Stimulated activated CD4-positive, alpha-beta T cell treated with anti-CD3 and anti-CD28 coated beads, Interleukin-1b, Interleukin-23, amount 100 ng/mL, for 4 hours (primary cell): ENCODE measurements around the gene PTPRN2.

ENCODE experiments used
- DNase-seq, 2 donors: peaks; one replicate each; pipeline ENCODE4 v3.0.0-alpha.2; 2020; ENCODE audit warnings: low read depth in 2 of 2

Gene PTPRN2

DNA sequence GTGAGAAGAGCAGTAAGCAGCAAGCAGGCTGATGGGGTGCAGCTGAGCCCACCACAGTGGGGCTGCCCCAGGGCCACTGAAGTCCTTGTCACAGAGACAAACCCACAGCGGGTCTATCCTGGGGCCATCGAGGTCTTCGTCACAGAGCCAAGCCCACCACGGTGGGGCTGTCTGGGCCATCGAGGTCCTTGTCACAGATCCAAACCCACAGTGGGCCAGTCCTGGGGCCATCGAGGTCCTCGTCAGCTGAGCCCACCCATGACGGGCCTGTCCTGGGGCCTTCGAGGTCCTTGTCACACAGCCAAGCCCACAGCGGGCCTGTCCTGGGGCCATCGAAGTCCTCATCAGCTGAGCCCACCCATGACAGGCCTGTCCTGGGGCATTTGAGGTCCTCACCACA lies 700.9 kb downstream of the PTPRN2 start:
- no peak for DNase-seq

DNA sequence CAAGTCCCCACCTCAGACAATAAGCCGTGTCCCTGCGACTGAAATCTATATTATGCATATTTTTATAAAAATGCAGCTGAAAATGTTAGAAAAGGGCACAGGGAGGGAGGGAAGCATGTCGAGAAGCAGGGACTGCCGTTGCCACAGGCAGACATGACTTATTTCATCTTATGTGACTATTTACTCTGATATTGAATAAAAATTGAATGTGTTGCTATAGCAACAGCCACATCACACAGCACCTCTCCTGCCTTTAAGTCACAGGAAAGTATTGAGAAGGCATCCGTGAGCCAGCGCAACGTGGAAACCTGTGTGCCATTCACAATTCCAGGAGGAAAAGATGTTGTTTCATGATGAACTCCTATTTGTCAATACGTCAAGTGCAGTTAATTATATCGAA lies 701.4 kb downstream of the PTPRN2 start:
- no peak for DNase-seq

DNA sequence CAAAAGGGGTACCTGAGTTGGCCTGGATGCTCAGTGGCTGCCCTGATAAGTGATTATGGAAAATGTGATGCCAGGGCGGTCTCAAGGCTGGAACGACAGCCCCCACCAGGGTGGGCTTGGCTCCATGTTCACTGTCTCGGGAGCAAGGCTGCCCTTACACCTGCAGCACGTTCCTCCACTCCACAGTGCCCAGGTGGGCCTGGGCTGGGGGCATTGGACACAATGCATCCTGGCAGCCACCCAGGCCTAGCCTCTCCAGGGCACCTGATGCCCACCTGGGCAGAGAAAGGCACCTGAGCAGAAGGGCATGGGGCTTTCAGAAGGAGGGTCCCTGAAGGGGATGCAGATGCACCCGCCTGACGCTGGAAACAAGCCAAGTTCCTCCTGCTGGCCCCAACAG lies 702.5 kb downstream of the PTPRN2 start:
- DNase-seq, result no peak

DNA sequence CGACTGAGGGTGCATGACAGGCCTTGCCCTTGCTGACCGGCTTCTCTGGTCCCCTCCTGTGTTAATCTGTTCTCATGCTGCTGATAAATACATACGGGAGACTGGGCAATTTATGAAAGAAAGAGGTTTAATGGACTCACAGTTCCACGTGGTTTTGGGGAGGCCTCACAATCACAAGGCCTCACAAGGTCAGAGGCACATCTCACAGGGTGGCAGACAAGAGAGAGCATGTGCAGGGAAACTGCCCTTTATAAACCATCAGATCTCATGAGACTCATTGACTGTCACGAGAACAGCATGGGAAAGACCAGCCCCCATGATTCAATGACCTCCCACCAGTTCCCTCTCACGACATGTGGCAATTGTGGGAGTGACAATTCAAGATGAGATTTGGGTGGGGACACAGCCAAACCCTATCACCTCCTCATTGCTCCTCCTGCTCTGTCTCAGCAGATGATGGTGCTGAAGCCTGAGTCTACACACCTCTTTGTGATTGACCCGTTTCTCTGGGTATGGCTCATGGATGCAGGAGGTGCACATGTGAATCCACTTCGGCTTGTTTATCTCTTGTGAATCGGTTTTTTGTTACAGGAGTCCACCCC lies 703.1 kb downstream of the PTPRN2 start:
- DNase-seq, result no peak

DNA sequence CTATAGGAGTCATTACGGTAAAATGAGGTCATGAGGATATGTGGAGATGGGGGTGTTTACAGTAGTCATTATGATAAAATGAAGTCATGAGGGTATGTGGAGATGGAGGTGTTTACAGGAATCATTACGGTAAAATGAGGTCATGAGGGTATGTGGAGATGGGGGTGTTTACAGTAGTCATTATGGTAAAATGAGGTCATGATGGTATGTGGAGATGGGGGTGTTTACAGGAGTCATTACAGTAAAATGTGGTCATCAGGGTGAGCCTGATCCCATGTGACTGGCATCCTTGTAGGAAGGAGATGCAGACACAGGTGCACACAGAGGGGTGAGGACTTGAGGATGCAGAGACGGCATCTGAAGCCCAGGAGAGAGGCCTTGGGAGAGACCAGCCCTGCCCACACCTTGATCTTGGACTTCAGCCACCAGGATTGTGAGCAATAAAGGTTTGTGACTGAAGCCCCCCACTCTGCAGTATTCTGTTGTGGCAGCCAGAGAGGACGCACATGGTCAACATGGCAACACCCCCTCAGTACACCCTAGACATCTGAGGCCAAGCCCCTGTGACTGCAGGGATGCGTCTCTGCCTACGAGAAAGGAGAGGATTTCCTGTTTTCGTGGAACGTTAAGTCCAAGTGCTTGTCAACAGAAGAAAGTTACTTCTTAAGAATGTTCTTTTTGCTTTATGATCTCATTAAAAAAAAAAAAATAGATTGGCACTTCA lies 706.4 kb downstream of the PTPRN2 start:
- DNase-seq, result no peak

DNA sequence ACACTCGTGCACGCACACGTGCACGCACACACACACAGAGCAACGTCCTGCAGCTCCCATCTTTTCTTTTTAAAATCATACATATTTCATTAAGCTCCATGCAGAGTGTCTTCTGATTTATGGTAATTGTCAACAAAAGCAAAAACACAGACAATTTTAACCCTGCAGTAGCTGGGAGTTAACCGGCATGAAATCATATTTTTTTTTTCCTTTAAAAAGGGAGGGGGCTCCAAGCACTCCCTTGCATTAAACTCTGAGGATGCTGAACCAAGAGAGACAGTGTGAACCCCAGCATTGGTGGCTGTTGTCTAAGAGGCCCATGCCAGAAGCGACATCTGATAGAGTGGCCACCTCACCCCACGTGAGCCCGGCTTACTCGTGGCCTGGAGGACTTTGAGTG lies 708.2 kb downstream of the PTPRN2 start:
- DNase-seq, result no peak

DNA sequence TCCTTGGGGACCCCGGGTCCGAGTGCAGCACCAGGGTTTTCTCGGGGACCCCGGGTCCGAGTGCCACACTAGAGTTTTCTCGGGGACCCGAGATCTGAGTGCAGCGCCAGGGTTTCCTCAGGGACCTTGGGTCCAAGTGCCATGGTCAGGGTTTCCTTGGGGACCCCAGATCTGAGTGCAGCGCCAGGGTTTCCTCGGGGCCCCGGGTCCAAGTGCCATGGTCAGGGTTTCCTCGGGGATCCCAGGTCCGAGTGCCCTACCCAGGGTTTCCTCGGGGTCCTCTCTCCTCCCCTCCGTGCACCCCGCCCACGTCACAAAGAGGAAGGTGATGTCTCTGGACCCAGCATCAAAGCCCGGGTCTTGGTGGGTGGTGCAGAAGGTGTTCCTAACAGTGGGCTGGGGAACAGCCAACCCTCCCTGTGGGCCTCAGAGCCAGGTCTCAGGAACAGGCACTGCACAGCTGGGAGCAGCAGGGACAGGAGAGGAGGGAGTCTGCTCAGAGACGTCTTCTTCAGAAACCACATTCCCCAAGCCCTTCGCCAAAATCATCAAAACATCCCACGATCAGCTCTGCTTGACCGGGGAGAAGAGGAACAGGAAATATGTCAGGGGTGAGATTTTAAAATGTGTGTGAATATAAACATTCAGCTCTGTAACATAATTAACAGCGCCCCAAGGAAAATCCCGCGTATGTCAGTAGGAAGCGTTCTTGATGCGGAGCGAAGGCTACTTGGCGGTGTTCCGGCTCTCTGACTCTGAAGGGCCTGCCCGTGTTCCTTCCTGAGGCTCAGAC lies 710.1 kb downstream of the PTPRN2 start:
- DNase-seq, result no peak

DNA sequence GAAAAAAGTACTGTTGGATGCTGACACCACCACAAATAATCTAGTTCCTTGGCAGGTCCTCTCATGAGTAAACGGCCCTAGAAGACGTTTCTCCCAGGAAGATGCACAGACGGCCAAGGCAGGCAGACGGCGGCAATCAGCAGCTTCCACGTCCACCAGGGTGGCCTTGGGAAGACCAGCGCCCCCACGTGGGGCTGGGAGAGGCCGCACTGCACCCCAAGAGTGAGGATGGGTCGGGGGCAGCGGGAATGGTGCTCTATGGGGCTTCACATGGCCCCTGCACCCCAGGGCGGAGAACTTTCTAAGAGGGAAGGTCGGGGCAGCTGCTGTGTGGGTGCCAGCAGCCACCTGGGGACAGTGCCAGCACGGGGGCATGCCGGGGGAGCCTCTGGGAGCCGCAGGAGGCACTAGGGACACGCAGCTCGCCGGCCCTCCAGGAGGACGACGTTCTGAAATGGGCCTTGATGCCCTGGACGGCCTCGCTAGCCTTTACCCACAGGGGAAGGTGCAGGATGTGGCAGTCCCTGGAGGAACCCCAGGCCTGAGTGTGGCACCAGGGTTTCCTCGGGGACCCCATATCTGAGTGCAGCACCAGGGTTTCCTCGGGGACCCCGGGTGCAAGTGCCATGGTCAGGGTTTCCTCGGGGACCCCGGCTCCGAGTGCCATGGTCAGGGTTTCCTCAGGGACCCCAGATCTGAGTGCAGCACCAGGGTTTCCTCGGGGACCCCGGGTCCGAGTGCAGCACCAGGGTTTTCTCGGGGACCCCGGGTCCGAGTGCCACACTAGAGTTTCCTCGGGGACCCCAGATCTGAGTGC lies 710.9 kb downstream of the PTPRN2 start:
- DNase-seq, result no peak

DNA sequence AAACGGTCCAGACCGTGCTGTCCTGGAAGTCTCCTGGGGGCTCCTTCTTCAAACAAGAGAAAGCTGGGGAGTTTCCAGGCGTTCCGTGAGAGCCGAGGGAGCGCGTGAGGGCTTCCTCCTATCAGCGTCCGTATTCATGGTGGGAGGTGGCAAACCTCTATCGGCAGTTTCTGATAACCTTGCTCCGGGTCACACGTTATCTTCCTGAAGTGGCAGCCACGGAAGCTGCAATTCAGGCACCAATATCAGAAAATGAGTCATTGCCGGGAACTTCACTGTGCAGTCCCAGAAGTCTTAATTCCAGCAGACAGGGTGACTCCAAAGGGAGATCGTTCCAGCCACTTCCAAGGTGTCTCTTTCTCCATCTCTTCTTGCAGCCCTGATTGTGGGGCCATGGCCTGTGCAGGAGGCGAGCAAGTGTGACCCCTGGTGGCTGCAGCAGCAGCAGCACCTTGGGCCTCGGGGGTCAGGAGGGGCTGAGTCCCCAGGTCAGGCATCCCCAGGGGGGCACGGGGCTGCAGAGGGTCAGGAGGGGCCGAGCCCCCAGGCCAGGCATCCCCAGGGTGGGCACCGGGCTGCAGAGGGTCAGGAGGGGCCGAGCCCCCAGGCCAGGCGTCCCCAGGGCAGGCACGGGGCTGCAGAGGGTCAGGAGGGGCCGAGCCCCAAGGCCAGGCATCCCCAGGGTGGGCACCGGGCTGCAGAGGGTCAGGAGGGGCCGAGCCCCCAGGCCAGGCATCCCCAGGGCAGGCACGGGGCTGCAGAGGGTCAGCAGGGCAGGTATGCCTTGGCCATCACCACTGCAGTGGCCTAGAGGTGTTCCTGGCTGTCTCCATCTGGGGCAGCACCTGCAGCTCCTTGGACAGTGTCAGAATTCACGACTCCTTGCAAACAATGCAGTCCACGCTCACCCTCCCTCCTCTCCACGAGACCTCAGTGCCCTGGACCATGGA lies 712.1 kb downstream of the PTPRN2 start:
- DNase-seq, result peak; percentile 31 to 50

DNA sequence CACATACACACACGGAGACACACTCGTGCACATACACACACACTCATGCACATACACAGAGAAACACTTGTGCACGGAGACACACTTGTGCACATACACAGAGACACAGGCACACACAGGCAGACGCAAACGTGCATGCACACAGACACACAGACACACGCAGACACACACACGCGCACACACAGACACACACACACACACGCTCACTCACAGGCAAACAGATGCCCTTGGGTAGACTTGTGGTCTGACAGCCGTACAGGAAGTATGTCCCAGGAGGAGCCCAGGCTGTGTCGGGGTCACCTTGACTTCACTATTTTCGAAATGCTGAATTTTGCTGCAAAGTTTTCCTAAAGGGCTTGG lies 712.8 kb downstream of the PTPRN2 start:
- no peak for DNase-seq

DNA sequence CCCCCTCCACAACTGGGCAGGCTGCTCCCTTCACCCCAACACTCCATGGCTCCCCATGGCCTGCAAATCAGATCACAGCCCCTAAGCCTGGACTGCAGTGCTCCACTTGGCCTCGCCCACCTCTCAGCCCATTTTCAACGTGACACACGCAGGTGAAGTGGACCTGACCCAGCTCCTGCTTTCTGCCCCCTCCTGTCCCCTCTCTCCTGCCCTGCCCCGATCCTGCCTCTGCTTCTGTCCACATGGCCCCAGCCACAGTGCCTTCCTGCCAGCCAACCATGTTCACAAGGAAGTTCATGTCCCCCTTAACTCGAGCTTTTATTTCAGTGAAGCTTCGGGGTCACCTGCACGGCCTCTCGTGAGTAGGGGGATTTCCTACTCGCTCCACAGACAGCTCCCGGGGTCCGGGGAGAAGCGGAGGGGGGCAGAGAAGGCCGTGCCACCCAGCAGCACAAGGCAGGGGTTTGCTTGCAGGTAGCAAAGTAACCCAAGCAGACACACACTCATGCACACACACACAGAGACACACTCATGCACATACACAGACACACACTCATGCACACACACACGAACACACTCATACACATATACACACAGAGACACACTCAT lies 713.3 kb downstream of the PTPRN2 start:
- DNase-seq, result no peak

DNA sequence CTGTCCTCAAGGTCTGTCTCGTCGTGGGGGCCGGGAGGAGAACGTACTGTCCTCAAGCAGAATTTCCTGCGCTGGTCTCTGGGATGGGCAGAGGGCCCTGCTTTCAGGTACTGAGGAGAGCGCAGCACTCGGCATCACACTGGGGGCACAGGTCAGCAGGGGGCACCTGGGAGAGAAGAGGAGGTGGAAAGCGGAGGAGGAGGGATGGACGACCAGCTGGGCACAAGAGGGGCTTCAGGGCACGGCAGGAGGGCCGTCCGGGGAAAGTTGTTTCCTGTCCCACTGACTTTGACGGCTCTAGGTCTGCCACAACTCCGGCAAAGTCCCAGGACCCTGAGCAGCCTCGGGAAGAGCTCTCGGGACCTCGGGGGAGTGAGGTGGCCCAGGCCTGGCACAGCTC lies 714.0 kb downstream of the PTPRN2 start:
- DNase-seq, result no peak

DNA sequence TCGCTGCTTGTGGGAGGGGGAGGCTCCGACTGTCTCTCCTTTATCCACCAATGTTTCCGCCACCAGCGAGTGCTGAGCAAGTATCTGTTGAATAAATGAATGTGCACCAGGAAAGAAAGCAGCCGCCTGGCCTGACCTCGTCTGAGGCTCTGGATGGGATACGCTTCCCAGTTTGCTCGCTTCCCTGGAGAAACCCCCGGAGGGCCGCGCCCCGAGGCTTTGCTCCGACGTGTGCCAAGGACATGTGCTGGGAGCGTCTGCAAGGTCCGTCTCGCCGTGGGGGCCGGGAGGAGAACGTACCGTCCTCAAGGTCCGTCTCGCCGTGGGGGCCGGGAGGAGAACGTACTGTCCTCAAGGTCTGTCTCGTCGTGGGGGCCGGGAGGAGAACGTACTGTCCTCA lies 714.4 kb downstream of the PTPRN2 start:
- no peak for DNase-seq

DNA sequence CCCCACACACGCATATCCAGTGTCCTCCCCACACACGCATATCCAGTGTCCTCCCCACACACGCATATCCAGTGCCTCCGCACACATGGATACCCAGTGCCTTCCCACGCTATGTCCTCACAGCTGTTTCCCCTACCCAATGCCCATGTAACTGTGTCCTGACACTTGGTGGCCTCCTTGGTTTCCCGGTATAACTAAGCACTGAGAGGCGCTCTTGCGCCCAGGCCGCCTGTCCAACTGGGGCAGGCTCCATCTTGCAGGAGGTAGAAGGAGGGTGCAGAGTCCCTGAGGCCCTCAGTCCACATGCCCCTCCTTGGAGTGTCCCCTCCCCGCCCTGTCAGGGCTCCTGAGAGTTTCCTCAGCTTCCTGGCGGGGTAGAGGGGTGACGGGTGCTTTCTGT lies 715.2 kb downstream of the PTPRN2 start:
- no peak for DNase-seq

DNA sequence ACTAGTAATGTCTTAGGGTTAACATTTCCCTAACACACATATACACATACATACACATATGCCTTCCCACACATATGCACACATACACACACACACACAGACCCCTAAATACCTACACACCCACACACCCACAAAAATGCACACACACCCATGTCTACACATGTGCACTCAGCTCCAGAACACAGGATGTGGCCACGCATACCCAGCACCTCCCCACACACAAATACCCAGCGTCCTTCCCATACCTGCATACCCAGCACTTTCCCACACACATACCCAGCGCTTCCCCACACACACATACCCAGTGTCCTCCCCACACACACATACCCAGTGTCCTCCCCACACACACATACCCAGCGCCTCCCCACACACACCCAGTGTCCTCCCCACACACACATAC lies 715.9 kb downstream of the PTPRN2 start:
- DNase-seq, result no peak

DNA sequence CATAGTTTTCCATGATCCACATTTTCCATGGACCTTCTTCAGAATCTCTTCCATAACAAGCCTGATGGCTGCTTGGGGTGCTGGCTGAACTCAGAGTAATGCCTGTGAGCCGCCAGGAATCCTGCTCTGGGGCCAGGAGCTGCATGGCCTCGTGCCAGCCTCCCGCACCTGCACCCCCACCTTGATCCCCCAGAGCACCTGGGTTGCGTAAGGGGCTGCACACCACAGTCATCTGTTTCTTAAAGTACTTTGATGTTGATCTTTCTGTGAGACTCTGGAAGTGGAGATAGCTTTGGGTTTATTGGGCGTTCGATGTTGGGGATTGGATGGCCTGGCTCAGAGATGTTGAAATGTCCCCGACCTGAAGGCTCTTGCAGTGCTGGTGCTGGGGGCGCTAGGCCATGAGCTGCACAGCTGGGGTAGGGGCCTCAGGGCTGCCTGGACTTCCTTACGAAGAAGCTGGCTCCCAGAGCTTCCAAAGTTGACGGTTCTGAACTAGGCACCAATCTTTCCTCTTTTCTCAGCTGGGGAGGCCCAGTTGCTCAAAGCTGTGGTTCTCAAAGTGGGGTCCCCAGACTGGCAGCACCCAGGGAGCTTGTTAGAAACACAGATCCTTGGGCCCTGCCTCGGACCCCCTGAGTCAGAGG lies 716.9 kb downstream of the PTPRN2 start:
- no peak for DNase-seq

DNA sequence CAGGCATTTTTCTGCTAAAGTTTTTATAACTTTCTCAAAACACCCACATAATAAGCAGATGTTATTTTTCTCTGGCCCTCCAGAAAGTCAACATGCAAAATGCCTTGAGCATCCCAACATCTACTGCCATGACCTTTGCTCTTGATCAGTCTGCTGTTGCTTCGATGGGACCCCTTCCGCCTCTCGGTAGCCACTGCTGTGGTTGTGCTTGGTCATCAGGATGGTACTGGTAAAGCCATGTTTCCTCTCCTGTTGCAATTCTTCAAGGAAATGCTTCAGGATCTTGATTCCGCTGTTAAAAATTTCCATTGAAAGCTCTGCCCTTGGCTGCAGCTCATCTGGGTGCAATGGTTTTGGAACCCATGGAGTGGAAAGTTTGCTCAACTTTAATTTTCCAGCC lies 717.8 kb downstream of the PTPRN2 start:
- no peak for DNase-seq

DNA sequence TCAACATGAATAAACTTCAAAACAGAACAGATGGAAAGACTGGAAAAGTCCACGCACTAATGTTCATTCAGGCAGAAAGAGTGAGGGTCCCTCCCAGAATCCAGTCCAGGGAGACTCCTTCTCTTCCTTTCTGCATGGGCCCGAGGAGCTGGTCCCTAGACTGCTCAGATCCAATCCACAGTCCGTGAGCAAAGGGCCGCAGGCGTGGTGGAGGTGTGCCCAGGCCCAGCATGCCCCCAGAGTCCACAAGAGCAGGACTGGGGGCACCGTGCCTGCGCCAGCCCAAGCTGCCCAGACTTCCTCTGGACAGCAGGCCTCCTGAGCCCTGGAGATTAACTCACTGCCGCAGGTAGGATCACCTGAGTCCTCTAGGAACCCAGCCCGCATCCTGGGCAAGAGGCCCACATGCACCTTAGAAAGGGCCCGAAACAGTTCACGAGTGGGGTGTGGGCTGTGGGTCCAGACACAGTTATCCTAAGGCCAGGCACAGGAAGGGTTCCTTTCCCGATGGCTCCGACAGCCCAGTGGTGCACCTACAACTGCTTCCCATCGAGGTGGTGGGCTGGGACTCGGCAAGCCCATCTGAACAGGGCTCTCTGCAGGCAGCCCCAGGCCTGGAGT lies 719.8 kb downstream of the PTPRN2 start:
- no peak for DNase-seq

DNA sequence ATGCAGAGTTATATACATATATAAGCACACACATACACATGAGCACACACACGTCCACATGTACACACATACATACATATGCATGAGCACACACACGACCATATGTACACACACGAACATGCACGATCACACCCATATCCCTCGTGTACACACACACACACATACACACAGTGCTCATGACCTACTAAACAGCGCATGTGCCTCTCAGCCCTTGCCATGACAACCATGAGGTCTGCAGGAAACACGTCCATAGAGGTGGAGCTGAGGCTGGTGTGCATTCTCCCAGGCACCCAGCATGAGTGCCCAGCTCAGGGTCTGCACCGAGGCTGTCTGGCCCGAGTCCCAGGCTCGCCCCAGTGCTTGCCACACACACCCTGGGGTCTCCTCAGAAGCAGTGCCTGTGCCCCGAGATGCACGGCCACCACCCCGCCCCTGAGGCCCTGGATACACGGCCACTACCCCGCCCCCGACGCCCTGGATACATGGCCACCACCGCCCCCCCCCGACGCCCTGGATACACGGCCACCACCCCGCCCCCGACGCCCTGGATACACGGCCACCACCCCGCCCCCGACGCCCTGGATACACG lies 721.2 kb downstream of the PTPRN2 start:
- no peak for DNase-seq
